ENCODE results near the gene PLCB1. TPM values are rescaled to one million over a fixed set of nuclear protein-coding genes. Genes with fewer than 3 reads are reported as not detected.

PLCB1 gene
- total RNA-seq, 1 donor: 20.7 TPM

DNA sequence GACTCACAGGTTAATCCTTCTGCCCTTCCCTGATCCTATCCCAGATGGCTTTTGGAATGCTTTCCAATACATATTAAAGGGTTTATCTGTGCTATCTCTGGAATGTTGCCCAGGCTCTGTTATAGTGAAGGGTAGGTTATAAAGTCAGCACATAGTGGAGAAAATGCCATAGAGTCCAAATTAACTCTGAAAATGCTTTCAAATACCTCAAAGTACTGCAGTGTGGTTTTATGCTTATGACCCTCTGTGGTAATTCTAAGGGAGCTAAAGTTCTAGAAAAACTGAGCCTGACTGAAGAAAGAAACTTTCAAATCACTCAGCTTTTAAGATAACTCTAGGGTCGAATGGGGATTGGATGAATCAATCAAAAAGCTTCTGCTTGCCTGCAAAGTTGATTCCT lies 159.8 kb downstream of the PLCB1 start:
- DNase-seq (ENCODE audit: low read depth in 2 of 3, low spot score in 2 of 3): no peak

GRCh38 chr20:8292793-8293192 lies 160.7 kb downstream of the PLCB1 start:
- DNase-seq (ENCODE audit: low read depth in 2 of 3, low spot score in 2 of 3): no peak

GRCh38 chr20:8293750-8294149 lies 161.7 kb downstream of the PLCB1 start:
- DNase-seq (ENCODE audit: low read depth in 2 of 3, low spot score in 2 of 3): no peak

- no peak for DNase-seq (ENCODE audit: low read depth in 2 of 3, low spot score in 2 of 3)
Observed at GRCh38 chr20:8296536-8296935, 164.5 kb downstream of the PLCB1 start.

GRCh38 chr20:8298426-8299043 lies 166.5 kb downstream of the PLCB1 start:
- DNase-seq (ENCODE audit: low read depth in 2 of 3, low spot score in 2 of 3): no peak

GRCh38 chr20:8299921-8300320 lies 167.9 kb downstream of the PLCB1 start:
- no peak for DNase-seq (ENCODE audit: low read depth in 2 of 3, low spot score in 2 of 3)

DNA sequence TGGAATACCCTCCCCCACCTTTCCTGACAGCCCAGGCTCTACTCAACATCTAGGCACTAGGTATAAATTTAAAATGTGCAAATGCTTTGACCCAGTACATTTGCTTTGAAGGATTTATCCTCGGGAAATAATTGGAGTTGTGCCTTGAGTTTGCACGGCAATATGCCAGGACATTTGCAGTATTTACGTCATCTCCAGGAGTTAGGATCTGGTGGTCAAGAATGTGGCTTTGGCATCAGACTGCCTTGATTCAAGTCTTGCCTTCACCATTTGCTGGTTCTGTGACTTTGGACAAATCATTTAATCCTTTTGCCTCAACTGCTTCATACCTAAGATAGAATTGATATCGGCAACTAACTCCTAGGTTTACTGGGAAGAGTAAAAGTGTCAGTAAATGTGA lies 169.6 kb downstream of the PLCB1 start:
- DNase-seq (ENCODE audit: low read depth in 2 of 3, low spot score in 2 of 3): no peak

DNA sequence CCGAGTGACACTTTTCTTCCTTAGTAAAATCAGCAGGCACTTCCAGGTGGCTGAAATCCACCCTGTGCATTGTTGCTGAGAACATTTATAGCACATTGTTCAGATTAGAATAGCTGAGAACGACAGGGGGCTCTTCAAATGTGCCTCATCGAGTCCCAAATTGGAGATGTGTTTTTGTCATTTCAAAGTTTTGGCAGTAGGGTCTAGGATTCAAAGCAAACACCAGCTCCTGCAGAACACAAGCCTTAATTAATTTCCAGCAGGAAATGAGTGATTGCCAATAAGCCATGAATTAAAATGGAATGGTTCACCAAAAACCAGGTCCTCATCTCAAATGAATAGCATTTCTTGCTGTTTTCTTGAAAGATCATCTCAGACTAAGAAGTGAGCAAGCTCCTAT lies 171.6 kb downstream of the PLCB1 start:
- DNase-seq (ENCODE audit: low read depth in 2 of 3, low spot score in 2 of 3): no peak

GRCh38 chr20:8304124-8304816 lies 172.2 kb downstream of the PLCB1 start:
- DNase-seq (ENCODE audit: low read depth in 2 of 3, low spot score in 2 of 3): peak in 1 of 3 donors; percentile 33

GRCh38 chr20:8305449-8305978 lies 173.4 kb downstream of the PLCB1 start:
- DNase-seq (ENCODE audit: low read depth in 2 of 3, low spot score in 2 of 3): peak; percentile 59 to 75 (median 63)

- no peak for DNase-seq (ENCODE audit: low read depth in 2 of 3, low spot score in 2 of 3)
Observed at GRCh38 chr20:8306937-8307336, 174.9 kb downstream of the PLCB1 start.

GRCh38 chr20:8309634-8310033 lies 177.6 kb downstream of the PLCB1 start:
- no peak for DNase-seq (ENCODE audit: low read depth in 2 of 3, low spot score in 2 of 3)

DNA sequence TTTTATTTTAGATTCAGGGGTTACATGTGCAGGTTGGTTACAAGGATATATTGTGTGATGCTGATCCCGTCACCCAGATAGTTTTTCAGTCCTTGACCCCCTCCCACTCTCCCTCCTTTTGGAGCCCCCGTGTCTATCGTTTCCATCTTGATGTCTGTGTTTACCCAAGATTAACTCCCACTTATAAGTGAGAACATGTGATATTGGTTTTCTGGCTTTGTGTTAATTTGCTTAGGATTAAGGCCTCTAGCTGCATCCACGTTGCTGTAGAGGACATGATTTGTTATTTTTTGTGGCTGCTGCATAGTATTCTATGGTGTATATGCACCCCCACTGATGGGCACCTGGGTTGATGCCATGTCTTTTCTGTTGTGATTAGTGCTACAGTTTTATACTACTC lies 178.6 kb downstream of the PLCB1 start:
- no peak for DNase-seq (ENCODE audit: low read depth in 2 of 3, low spot score in 2 of 3)

- no peak for DNase-seq (ENCODE audit: low read depth in 2 of 3, low spot score in 2 of 3)
Observed at GRCh38 chr20:8313073-8313472, 181.0 kb downstream of the PLCB1 start.

- DNase-seq (ENCODE audit: low read depth in 2 of 3, low spot score in 2 of 3): no peak
Observed at GRCh38 chr20:8315639-8316573, 183.8 kb downstream of the PLCB1 start.

DNA sequence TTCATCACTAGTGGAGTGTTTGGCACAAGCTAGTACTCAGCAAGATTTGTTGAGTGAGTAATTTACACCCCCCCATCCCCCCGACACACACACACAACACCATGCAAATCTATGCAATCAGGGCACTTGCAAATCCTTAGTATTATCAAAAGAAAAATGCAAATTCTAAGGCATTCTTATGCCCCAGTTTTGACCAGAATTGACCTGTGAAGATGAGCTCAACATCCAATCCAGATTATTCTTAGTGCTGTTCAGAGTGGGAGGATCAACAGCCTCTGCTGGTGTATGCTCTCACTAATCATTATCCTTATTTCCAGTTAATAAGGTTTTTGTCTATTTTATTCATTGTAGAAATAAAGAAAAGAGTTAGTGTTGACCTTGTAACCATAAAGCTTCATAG lies 185.4 kb downstream of the PLCB1 start:
- no peak for DNase-seq (ENCODE audit: low read depth in 2 of 3, low spot score in 2 of 3)

DNA sequence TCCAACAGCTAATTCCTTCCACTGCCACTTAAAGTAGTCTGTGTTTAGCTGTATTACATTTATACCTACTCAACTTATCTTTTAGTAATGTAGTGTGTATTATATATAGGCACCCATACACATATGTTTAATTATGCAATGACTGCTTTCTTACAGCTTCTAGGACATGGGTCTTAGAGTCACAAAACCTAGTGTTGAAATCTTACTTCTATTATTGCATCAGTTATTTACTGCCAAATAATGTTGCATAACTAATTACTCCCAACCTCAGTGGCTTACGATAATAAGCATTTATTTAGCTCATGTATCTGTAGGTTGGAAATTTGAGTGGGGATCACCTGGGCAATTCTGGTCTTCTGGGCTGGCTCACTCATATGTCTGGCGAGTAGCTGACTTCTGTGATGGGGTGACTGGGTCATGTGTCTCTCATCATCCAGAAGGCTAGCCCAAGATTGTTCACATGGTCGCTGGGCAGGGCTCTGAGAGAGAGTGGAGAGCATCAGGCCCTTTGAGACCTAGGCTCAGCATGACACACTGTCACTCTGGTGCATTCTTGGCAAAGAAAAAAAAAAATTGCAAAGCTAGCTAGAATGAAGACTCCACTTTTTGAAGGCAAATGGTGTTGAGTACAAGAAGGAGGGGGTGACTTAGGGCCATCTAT lies 187.0 kb downstream of the PLCB1 start:
- DNase-seq (ENCODE audit: low read depth in 2 of 3, low spot score in 2 of 3): no peak

- peak in 1 of 3 donors; percentile 11 for DNase-seq (ENCODE audit: low read depth in 2 of 3, low spot score in 2 of 3)
Observed at GRCh38 chr20:8320306-8320705, 188.2 kb downstream of the PLCB1 start.

DNA sequence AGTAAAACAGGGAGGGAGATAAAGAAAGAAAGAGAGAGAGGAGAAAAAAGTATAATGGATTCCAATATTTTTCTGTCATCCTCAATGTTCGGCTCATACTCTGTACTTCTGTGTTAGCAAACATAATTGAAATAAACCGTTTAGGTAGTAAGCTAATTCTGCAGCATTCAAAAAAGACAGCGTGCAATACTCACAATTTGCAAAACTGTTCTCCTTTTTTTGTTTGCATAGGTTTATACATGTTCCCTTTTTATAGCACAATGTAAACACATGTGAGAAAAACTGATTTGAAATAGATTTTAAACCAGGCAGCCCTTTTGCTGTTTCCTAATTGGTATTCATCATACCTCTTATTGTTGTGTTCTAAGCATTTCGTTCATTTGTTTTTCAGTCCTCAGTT lies 188.9 kb downstream of the PLCB1 start:
- peak in 1 of 3 donors; percentile 24 for DNase-seq (ENCODE audit: low read depth in 2 of 3, low spot score in 2 of 3)

DNA sequence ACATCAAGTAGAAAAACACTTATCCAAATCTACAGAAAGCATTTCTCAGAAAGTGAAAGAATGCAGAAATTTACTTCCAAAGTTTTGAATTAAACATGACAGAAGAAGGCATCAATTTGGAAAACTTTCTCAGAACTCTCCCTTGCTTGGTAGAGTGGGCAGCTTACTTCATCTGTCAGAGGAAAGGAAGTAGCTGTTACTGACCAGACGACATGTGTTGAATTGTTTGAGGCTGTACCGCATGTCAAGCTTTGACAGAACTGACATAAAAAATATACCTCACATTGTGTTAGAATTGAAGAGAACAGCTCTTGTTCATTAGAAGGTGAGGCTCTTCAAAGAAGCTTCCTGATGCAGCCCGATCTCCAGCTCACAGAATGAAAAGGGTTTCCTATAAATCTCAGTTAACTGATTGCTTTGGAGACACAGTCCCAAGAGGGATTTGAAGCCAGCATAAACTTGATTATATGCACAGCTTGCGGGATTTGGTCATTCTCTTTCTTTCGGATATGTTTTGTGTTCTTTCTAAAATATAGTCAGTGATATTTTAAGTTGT lies 190.7 kb downstream of the PLCB1 start:
- no peak for DNase-seq (ENCODE audit: low read depth in 2 of 3, low spot score in 2 of 3)

All from hematopoietic multipotent progenitor cell (in vitro differentiated cells).